ENCODE results near the gene DOCK2.

DOCK2 gene

DNA sequence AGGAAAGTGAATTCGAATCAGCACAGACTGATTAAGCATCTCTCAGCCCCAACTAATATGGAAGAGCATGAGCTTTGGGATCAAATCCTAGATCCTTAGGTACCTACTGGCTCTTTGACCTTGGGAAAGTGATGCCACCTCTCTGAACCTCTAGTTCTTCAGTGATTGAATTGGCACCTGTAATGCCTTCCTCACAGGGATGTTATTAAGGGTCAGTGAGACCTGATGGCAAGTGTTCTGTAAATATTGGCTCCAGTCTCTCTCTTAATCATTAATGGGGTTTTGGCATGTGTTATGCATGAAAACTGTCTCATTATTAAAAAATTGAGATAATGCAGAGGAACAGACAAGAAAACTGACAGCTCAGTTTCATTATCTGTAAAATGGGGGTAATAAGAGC is 227.4 kb downstream of the DOCK2 start:
- no peak overlapping the region for H3K4me3 ChIP-seq (ENCODE audit: low read depth, low read length)
- ChIA-PET POLR2A (no interaction called here), CTCF (interaction anchor here (0.6 kb wide), 1 partner anchor 316 kb away, joined by 4 read pairs; no protein-coding TSS in a partner anchor)
- no peaks in the 10 kb centered on the region for H3K36me3 ChIP-seq (ENCODE audit: control insufficient read depth in 2 of 2, insufficient read depth in 1 of 2, low read length in 2 of 2)
- no peaks in the 10 kb centered on the region for H3K4me1 ChIP-seq (ENCODE audit: control insufficient read depth, insufficient read depth, low read length)
- no peaks in the 10 kb centered on the region for H3K9me3 ChIP-seq (ENCODE audit: control insufficient read depth, insufficient read depth, low read depth, low read length)
- TF ChIP-seq TRIM28 (IDR thresholded peaks at IDR 0.05; ENCODE audit: borderline replicate concordance, low read length) (no peak), RBAK (tag by site-specific recombination; IDR thresholded peaks at IDR 0.05) (no peak), ZSCAN23 (tag by site-specific recombination; IDR thresholded peaks at IDR 0.05) (no peak), ZNF221 (tag by site-specific recombination; IDR thresholded peaks at IDR 0.05; ENCODE audit: borderline replicate concordance) (no peak), ZNF23 (tag by site-specific recombination; IDR thresholded peaks at IDR 0.05; ENCODE audit: borderline replicate concordance) (no peak), ZNF391 (tag by site-specific recombination; IDR thresholded peaks at IDR 0.05; ENCODE audit: borderline replicate concordance, low read depth) (no peak), ZNF501 (tag by site-specific recombination; IDR thresholded peaks at IDR 0.05) (no peak), ZNF510 (tag by site-specific recombination; IDR thresholded peaks at IDR 0.05; ENCODE audit: insufficient replicate concordance) (no peak)
- TF ChIP-seq, protein P1, sequence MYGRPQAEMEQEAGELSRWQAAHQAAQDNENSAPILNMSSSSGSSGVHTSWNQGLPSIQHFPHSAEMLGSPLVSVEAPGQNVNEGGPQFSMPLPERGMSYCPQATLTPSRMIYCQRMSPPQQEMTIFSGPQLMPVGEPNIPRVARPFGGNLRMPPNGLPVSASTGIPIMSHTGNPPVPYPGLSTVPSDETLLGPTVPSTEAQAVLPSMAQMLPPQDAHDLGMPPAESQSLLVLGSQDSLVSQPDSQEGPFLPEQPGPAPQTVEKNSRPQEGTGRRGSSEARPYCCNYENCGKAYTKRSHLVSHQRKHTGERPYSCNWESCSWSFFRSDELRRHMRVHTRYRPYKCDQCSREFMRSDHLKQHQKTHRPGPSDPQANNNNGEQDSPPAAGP (tag by site-specific recombination; IDR thresholded peaks at IDR 0.05), result no peak
- H3K27ac ChIP-seq (ENCODE audit: extremely low read depth, low read depth, low read length), result no peak overlapping the region

DNA sequence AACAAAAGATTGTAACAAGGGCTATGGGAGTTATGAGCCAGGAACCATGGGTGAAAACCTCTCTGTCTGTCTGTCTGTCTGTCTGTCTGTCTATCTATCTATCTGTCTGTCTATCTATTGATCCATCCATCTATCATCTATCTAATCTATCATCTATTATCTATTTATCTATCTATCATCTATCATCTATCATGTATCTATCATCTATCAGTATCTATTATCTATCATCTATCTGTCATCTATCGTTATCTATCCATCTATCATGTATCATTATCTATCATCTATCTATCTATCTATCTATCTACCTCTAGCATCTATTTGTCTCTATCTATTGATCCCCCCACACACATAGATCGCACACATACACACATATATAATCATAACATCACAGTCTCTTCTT is 230.3 kb downstream of the DOCK2 start:
- no peaks in the 10 kb centered on the region for H3K4me1 ChIP-seq (ENCODE audit: control insufficient read depth, insufficient read depth, low read length)
- H3K4me3 ChIP-seq (ENCODE audit: low read depth, low read length), result no peak overlapping the region
- no peaks in the 10 kb centered on the region for H3K36me3 ChIP-seq (ENCODE audit: control insufficient read depth in 2 of 2, insufficient read depth in 1 of 2, low read length in 2 of 2)
- H3K27ac ChIP-seq (ENCODE audit: extremely low read depth, low read depth, low read length), result no peak overlapping the region
- no peaks in the 10 kb centered on the region for H3K9me3 ChIP-seq (ENCODE audit: control insufficient read depth, insufficient read depth, low read depth, low read length)
- TF ChIP-seq ZNF670 (tag by site-specific recombination; IDR thresholded peaks at IDR 0.05; ENCODE audit: low read depth) (no peak), ZIC2 (tag by site-specific recombination; IDR thresholded peaks at IDR 0.05) (no peak), ZNF776 (tag by site-specific recombination; IDR thresholded peaks at IDR 0.05; ENCODE audit: borderline replicate concordance) (no peak), PRDM1 (tag by site-specific recombination; IDR thresholded peaks at IDR 0.05) (no peak), ZNF423 (tag by site-specific recombination; IDR thresholded peaks at IDR 0.05) (no peak), ZBTB21 (tag by site-specific recombination; IDR thresholded peaks at IDR 0.05) (no peak)
- TF ChIP-seq, protein P2, sequence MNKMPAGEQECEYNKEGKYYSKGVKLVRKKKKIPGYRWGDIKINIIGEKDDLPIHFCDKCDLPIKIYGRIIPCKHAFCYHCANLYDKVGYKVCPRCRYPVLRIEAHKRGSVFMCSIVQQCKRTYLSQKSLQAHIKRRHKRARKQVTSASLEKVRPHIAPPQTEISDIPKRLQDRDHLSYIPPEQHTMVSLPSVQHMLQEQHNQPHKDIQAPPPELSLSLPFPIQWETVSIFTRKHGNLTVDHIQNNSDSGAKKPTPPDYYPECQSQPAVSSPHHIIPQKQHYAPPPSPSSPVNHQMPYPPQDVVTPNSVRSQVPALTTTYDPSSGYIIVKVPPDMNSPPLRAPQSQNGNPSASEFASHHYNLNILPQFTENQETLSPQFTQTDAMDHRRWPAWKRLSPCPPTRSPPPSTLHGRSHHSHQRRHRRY (tag by site-specific recombination; IDR thresholded peaks at IDR 0.05), result no peak
- ChIA-PET CTCF (no interaction called here), POLR2A (no interaction called here)

DNA sequence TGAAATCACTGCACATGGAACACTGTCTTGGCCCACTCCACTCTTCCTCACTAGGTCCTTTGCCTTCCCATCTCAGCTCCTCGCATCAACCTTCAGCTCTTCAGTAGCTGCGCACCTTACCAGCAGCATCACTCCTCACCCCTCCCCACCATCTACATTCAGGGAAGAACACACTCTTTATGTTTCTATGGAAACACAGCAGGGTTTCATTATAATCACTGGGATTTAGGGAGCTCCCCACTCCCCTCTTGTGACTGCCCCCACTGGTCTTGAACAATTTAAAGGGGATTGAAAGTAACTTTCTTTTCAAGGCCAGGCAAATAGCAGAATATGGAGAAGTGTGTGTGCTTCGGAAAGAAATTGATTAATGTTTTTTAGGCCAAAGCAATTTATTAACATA is 232.0 kb downstream of the DOCK2 start:
- TF ChIP-seq, protein P3, sequence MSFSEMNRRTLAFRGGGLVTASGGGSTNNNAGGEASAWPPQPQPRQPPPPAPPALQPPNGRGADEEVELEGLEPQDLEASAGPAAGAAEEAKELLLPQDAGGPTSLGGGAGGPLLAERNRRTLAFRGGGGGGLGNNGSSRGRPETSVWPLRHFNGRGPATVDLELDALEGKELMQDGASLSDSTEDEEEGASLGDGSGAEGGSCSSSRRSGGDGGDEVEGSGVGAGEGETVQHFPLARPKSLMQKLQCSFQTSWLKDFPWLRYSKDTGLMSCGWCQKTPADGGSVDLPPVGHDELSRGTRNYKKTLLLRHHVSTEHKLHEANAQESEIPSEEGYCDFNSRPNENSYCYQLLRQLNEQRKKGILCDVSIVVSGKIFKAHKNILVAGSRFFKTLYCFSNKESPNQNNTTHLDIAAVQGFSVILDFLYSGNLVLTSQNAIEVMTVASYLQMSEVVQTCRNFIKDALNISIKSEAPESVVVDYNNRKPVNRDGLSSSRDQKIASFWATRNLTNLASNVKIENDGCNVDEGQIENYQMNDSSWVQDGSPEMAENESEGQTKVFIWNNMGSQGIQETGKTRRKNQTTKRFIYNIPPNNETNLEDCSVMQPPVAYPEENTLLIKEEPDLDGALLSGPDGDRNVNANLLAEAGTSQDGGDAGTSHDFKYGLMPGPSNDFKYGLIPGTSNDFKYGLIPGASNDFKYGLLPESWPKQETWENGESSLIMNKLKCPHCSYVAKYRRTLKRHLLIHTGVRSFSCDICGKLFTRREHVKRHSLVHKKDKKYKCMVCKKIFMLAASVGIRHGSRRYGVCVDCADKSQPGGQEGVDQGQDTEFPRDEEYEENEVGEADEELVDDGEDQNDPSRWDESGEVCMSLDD (tag by site-specific recombination; IDR thresholded peaks at IDR 0.05), result no peak
- TF ChIP-seq, protein P4, sequence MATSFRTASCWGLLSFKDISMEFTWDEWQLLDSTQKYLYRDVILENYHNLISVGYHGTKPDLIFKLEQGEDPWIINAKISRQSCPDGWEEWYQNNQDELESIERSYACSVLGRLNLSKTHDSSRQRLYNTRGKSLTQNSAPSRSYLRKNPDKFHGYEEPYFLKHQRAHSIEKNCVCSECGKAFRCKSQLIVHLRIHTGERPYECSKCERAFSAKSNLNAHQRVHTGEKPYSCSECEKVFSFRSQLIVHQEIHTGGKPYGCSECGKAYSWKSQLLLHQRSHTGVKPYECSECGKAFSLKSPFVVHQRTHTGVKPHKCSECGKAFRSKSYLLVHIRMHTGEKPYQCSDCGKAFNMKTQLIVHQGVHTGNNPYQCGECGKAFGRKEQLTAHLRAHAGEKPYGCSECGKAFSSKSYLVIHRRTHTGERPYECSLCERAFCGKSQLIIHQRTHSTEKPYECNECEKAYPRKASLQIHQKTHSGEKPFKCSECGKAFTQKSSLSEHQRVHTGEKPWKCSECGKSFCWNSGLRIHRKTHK (tag by site-specific recombination; IDR thresholded peaks at IDR 0.05), result no peak
- TF ChIP-seq ZBTB1 (tag by site-specific recombination; IDR thresholded peaks at IDR 0.05) (no peak), ZNF544 (tag by site-specific recombination; IDR thresholded peaks at IDR 0.05) (no peak)
- TF ChIP-seq, protein P5, sequence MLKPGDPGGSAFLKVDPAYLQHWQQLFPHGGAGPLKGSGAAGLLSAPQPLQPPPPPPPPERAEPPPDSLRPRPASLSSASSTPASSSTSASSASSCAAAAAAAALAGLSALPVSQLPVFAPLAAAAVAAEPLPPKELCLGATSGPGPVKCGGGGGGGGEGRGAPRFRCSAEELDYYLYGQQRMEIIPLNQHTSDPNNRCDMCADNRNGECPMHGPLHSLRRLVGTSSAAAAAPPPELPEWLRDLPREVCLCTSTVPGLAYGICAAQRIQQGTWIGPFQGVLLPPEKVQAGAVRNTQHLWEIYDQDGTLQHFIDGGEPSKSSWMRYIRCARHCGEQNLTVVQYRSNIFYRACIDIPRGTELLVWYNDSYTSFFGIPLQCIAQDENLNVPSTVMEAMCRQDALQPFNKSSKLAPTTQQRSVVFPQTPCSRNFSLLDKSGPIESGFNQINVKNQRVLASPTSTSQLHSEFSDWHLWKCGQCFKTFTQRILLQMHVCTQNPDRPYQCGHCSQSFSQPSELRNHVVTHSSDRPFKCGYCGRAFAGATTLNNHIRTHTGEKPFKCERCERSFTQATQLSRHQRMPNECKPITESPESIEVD (tag by site-specific recombination; IDR thresholded peaks at IDR 0.05), result no peak
- CTCF ChIA-PET, result interaction anchor here (1.2 kb wide), 1 partner anchor 112 kb away, joined by 4 read pairs; the partner anchor contains the start of gene INSYN2B
- no peak overlapping the region for H3K4me3 ChIP-seq (ENCODE audit: low read depth, low read length)
- POLR2A ChIA-PET, result no interaction called here
- H3K9me3 ChIP-seq (ENCODE audit: control insufficient read depth, insufficient read depth, low read depth, low read length), result no peaks in the 10 kb centered on the region
- H3K36me3 ChIP-seq (ENCODE audit: control insufficient read depth in 2 of 2, insufficient read depth in 1 of 2, low read length in 2 of 2), result no peaks in the 10 kb centered on the region
- no peak overlapping the region for H3K27ac ChIP-seq (ENCODE audit: extremely low read depth, low read depth, low read length)
- H3K4me1 ChIP-seq (ENCODE audit: control insufficient read depth, insufficient read depth, low read length), result no peaks in the 10 kb centered on the region

All from HEK293 (cell line).